Measurements from ENCODE around the gene SRRT. TPM values are rescaled to one million over a fixed set of nuclear protein-coding genes. Genes with fewer than 3 reads are reported as not detected.

The SRRT gene
- total and polyA plus RNA-seq, 10 of the 15 experiments (the other 5 are each of a cell fraction or from before 2014, with no cell fraction given) = 11.1 to 254 (median 111) TPM

DNA sequence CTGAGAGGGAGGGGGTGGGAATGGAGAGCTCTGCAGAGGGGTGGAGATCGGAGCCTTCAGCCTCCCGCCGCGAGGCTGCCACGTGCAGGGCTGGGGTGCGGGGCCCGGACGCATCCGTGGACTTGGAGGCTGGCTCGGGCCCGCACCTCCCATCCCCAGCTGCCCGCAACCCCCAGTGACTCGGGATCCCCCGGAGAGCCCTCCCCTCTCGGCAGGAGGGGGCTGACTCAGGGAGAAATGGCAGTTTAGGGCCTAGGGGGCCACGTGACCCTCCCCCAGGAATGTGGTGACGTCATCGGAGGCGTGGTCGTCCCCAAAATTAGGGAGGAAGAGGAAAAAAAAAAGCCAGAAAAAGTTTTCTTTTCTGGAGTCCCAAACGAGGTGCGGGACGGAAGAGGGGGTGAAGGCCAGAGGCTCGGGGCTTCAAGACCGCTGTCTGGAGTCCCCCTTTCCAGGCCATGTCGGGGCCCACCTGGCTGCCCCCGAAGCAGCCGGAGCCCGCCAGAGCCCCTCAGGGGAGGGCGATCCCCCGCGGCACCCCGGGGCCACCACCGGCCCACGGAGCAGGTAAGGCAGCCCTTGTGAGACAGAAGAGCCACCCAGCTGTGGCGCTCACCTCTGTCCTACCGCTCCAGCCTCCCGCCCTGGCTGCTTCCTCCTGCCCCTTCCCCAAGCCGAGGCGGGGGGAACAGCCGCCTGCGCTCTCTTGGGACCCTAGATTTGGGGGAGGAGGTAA is 7.7 kb upstream of the SRRT start, which contains the start of gene TRIP6 (continued):
- TF ChIP-seq, protein P1, sequence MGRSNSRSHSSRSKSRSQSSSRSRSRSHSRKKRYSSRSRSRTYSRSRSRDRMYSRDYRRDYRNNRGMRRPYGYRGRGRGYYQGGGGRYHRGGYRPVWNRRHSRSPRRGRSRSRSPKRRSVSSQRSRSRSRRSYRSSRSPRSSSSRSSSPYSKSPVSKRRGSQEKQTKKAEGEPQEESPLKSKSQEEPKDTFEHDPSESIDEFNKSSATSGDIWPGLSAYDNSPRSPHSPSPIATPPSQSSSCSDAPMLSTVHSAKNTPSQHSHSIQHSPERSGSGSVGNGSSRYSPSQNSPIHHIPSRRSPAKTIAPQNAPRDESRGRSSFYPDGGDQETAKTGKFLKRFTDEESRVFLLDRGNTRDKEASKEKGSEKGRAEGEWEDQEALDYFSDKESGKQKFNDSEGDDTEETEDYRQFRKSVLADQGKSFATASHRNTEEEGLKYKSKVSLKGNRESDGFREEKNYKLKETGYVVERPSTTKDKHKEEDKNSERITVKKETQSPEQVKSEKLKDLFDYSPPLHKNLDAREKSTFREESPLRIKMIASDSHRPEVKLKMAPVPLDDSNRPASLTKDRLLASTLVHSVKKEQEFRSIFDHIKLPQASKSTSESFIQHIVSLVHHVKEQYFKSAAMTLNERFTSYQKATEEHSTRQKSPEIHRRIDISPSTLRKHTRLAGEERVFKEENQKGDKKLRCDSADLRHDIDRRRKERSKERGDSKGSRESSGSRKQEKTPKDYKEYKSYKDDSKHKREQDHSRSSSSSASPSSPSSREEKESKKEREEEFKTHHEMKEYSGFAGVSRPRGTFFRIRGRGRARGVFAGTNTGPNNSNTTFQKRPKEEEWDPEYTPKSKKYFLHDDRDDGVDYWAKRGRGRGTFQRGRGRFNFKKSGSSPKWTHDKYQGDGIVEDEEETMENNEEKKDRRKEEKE (IDR thresholded peaks at IDR 0.05) = no peak
- TF ChIP-seq ZNF207 (IDR thresholded peaks at IDR 0.05; ENCODE audit: borderline replicate concordance) (no peak), RAD51 (IDR thresholded peaks at IDR 0.05) (peak; percentile 93), IKZF2 (IDR thresholded peaks at IDR 0.05) (peak; percentile 54 to 66), CBX5 (IDR thresholded peaks at IDR 0.05; ENCODE audit: low read depth) (no peak), IRF4 (IDR thresholded peaks at IDR 0.05; ENCODE audit: low read depth, low read length) (no peak), EED (IDR thresholded peaks at IDR 0.05; ENCODE audit: low read depth) (peak; percentile 46), IKZF1 (conservative IDR thresholded peaks at IDR 0.05) (peak; percentile 83), SUPT20H (IDR thresholded peaks at IDR 0.05; ENCODE audit: borderline replicate concordance, control insufficient read depth, low read depth, low read length) (no peak), ZNF384 (IDR thresholded peaks at IDR 0.05; ENCODE audit: borderline replicate concordance, low read depth, low read length) (peak; percentile 41; the same call in 1 of the 2 replicates), ESRRA (IDR thresholded peaks at IDR 0.05; ENCODE audit: low read length) (no peak), SRF (IDR thresholded peaks at IDR 0.05; ENCODE audit: low read depth in 2 of 2, low read length in 2 of 2) (no peak), NR2C1 (IDR thresholded peaks at IDR 0.05) (no peak), ZNF622 (IDR thresholded peaks at IDR 0.05) (no peak), MXI1 (IDR thresholded peaks at IDR 0.05; ENCODE audit: low read depth, low read length) (peak; percentile 60; the same call in 1 of the 2 replicates), ZSCAN29 (IDR thresholded peaks at IDR 0.05) (no peak), HCFC1 (IDR thresholded peaks at IDR 0.05; ENCODE audit: low read length) (no peak), MYC (IDR thresholded peaks at IDR 0.05; ENCODE audit: insufficient read depth, insufficient read length, insufficient replicate concordance, low read length, severe bottlenecking) (peak; percentile 59)
- TF ChIP-seq, protein P2, sequence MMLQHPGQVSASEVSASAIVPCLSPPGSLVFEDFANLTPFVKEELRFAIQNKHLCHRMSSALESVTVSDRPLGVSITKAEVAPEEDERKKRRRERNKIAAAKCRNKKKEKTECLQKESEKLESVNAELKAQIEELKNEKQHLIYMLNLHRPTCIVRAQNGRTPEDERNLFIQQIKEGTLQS (IDR thresholded peaks at IDR 0.05; ENCODE audit: borderline replicate concordance, extremely low read depth, low read depth, low read length) = peak; percentile 69; the same call in 1 of the 2 replicates
- TF ChIP-seq, protein P3, sequence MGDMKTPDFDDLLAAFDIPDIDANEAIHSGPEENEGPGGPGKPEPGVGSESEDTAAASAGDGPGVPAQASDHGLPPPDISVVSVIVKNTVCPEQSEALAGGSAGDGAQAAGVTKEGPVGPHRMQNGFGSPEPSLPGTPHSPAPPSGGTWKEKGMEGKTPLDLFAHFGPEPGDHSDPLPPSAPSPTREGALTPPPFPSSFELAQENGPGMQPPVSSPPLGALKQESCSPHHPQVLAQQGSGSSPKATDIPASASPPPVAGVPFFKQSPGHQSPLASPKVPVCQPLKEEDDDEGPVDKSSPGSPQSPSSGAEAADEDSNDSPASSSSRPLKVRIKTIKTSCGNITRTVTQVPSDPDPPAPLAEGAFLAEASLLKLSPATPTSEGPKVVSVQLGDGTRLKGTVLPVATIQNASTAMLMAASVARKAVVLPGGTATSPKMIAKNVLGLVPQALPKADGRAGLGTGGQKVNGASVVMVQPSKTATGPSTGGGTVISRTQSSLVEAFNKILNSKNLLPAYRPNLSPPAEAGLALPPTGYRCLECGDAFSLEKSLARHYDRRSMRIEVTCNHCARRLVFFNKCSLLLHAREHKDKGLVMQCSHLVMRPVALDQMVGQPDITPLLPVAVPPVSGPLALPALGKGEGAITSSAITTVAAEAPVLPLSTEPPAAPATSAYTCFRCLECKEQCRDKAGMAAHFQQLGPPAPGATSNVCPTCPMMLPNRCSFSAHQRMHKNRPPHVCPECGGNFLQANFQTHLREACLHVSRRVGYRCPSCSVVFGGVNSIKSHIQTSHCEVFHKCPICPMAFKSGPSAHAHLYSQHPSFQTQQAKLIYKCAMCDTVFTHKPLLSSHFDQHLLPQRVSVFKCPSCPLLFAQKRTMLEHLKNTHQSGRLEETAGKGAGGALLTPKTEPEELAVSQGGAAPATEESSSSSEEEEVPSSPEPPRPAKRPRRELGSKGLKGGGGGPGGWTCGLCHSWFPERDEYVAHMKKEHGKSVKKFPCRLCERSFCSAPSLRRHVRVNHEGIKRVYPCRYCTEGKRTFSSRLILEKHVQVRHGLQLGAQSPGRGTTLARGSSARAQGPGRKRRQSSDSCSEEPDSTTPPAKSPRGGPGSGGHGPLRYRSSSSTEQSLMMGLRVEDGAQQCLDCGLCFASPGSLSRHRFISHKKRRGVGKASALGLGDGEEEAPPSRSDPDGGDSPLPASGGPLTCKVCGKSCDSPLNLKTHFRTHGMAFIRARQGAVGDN (IDR thresholded peaks at IDR 0.05) = peak; percentile 72; the same call in 1 of the 2 replicates
